ENCODE results near the gene CERKL. TPM values are rescaled to one million over a fixed set of nuclear protein-coding genes. Genes with fewer than 3 reads are reported as not detected.

Gene CERKL
- total and polyA plus RNA-seq, 12 donors: not detected

DNA sequence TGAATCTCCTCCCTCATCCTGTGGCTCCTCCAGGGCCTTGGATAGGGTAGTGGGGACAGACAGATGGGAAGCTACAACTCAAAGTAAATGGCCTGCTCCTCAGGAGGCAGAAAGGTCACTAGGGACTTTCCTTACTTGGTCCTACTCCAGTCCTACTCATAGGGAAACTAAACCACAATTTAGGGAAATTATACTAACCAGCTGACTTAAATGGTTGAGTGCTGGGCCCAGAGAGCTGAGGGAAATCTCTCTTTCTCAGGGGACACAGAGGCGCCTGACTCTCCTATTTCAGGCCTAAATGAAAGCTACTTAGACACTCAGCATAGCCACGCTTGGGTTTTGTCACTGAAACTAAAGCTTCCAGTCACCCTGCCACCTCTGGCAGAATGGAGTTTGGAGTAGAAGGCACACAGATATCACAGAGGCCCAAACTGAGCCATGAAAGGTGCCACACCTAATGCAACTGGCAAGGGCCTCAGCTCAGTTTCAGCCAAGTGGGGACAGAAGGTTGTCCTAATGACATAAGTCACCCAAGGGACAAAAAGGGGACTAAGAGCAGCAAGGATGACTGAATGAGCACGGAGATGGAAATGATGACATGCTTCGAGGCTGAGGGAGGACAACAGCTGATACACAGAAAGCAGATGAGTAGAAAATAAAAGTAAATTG, 24.0 kb downstream of the CERKL start:
- Histone ChIP-seq H3K4me1 (no peaks in the 10 kb centered on the region), H3K27me3 (peaks cover 0 to 7% (median 0%) of the 10 kb centered on the region in 7 donors), H3K9me3 (no peaks in the 10 kb centered on the region), H3K4me3 (no peak overlapping the region), H3K36me3 (no peaks in the 10 kb centered on the region), H3K27ac (no peak overlapping the region)
- no peak for DNase-seq
- TF ChIP-seq CTCF (IDR thresholded peaks at IDR 0.05): no peak
- intact Hi-C loops (cut with DNase I): no loop called here
- WGBS, 2 donors: 76% methylated on average over 4 of the region's 4 CpGs
- ATAC-seq: no peak

- DNase-seq (no peak), ATAC-seq (no peak)
- intact Hi-C loops (cut with DNase I): no loop called here
- Histone ChIP-seq H3K9me3 (no peaks in the 10 kb centered on the region), H3K27ac (no peak overlapping the region), H3K36me3 (no peaks in the 10 kb centered on the region), H3K4me1 (no peaks in the 10 kb centered on the region), H3K4me3 (no peak overlapping the region), H3K27me3 (peaks cover 0 to 14% (median 0%) of the 10 kb centered on the region in 7 donors)
- no peak for TF ChIP-seq CTCF (IDR thresholded peaks at IDR 0.05)
- WGBS, 2 donors: 77 to 78% methylated on average over 3 of the region's 3 CpGs
Observed at GRCh38 chr2:181628590-181629585, 28.0 kb downstream of the CERKL start.

DNA sequence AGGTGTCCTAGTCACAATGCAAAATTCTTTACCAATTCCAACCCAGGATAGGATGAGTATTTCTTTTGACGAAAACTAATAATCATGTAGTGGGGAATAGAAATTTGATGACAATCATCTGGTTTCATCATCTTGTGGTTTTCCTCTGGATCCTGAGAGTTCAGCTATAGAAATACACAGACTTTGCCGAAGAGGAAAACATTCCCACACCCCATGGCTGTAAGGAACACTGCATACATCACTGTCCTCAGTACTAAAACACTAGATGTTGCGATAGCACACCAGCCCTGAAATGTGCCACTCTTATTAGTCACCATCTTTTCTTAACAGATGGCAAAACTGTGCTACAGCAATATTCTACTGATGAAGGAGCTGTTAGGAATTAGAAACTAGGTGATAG, 29.4 kb downstream of the CERKL start:
- TF ChIP-seq CTCF (IDR thresholded peaks at IDR 0.05): no peak
- H3K4me3 ChIP-seq: no peak overlapping the region
- H3K36me3 ChIP-seq: no peaks in the 10 kb centered on the region
- intact Hi-C loops (cut with DNase I): no loop called here
- no peaks in the 10 kb centered on the region for H3K4me1 ChIP-seq
- H3K27ac ChIP-seq: no peak overlapping the region
- H3K9me3 ChIP-seq: no peaks in the 10 kb centered on the region
- 80 to 83% methylated on average over 3 of the region's 3 CpGs for WGBS, 2 donors
- DNase-seq (no peak), ATAC-seq (no peak)
- peaks cover 0 to 26% (median 0%) of the 10 kb centered on the region in 7 donors for H3K27me3 ChIP-seq

DNA sequence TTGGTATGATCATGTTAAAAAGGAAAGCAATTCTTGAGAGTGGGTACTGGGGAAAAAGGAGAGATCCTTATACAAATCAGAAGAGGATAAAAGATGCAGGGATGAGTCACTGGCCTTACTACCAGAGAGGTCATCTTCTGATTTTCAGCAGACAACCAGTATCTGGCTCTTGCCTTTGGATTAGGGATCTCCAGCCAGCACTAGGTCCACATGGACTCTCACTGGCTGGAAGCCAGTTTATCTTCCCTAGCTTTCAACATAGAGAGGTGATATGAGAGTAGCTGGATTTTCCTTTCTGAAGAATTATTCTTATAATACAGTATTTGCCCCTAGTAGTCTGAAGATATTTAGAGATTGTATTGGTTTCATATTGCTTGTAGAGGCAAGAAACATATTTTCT, 30.2 kb downstream of the CERKL start:
- H3K36me3 ChIP-seq: no peaks in the 10 kb centered on the region
- TF ChIP-seq CTCF (IDR thresholded peaks at IDR 0.05): no peak
- intact Hi-C loops (cut with DNase I): no loop called here
- no peak overlapping the region for H3K4me3 ChIP-seq
- DNase-seq: no peak
- no peak overlapping the region for H3K27ac ChIP-seq
- no peaks in the 10 kb centered on the region for H3K9me3 ChIP-seq
- no peak for ATAC-seq
- H3K27me3 ChIP-seq: peaks cover 0 to 26% (median 0%) of the 10 kb centered on the region in 7 donors
- H3K4me1 ChIP-seq: no peaks in the 10 kb centered on the region
